VCaP (cell line): ENCODE results near the gene VWA7.
"Not testable (repeated sequence)": the region's sequence is repeated elsewhere in the genome, so short reads cannot be mapped to it uniquely, and the experiment has no call there.

Experiments used
- H3K27ac ChIP-seq: fragments of 450-650 bp; 2 replicates; pipeline ENCODE4 v1.5.1; 2017
- TF ChIP-seq, protein P1 (sequence below): fragments of 450-650 bp; conservative IDR thresholded peaks from 2 replicates; pipeline ENCODE4 v1.5.1; 2017; ENCODE audit warnings: mild to moderate bottlenecking, moderate library complexity

Gene VWA7, protein sequence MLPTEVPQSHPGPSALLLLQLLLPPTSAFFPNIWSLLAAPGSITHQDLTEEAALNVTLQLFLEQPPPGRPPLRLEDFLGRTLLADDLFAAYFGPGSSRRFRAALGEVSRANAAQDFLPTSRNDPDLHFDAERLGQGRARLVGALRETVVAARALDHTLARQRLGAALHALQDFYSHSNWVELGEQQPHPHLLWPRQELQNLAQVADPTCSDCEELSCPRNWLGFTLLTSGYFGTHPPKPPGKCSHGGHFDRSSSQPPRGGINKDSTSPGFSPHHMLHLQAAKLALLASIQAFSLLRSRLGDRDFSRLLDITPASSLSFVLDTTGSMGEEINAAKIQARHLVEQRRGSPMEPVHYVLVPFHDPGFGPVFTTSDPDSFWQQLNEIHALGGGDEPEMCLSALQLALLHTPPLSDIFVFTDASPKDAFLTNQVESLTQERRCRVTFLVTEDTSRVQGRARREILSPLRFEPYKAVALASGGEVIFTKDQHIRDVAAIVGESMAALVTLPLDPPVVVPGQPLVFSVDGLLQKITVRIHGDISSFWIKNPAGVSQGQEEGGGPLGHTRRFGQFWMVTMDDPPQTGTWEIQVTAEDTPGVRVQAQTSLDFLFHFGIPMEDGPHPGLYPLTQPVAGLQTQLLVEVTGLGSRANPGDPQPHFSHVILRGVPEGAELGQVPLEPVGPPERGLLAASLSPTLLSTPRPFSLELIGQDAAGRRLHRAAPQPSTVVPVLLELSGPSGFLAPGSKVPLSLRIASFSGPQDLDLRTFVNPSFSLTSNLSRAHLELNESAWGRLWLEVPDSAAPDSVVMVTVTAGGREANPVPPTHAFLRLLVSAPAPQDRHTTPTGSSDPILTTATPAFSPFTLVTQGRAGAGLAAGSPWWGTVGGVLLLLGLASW

GRCh38 chr6:31776989-31777666, at the start of gene VWA7:
Gene VWA7, minus strand, starts transcription at chr6:31777328. Its CDS starts 549 bp downstream, at chr6:31776779.
- H3K27ac ChIP-seq, result no peak within 1 kb of the TSS
- TF ChIP-seq, protein P1, sequence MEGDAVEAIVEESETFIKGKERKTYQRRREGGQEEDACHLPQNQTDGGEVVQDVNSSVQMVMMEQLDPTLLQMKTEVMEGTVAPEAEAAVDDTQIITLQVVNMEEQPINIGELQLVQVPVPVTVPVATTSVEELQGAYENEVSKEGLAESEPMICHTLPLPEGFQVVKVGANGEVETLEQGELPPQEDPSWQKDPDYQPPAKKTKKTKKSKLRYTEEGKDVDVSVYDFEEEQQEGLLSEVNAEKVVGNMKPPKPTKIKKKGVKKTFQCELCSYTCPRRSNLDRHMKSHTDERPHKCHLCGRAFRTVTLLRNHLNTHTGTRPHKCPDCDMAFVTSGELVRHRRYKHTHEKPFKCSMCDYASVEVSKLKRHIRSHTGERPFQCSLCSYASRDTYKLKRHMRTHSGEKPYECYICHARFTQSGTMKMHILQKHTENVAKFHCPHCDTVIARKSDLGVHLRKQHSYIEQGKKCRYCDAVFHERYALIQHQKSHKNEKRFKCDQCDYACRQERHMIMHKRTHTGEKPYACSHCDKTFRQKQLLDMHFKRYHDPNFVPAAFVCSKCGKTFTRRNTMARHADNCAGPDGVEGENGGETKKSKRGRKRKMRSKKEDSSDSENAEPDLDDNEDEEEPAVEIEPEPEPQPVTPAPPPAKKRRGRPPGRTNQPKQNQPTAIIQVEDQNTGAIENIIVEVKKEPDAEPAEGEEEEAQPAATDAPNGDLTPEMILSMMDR, result no peak

- H3K27ac ChIP-seq, result peak overlapping the region; percentile 97
- TF ChIP-seq, protein P1, result no peak
Measured at GRCh38 chr6:31826793-31827285, 49.7 kb upstream of the VWA7 start.

- peak overlapping the region; percentile 97 for H3K27ac ChIP-seq
- TF ChIP-seq, protein P1, result no peak
Measured at GRCh38 chr6:31825553-31825952, 48.4 kb upstream of the VWA7 start.

GRCh38 chr6:31823592-31824196, 46.6 kb upstream of the VWA7 start:
- peak overlapping the region; percentile 97 for H3K27ac ChIP-seq

GRCh38 chr6:31822036-31822821, 45.1 kb upstream of the VWA7 start:
- H3K27ac ChIP-seq, result peak overlapping the region; percentile 97
- TF ChIP-seq, protein P1, result no peak

GRCh38 chr6:31821301-31822035, 44.3 kb upstream of the VWA7 start:
- TF ChIP-seq, protein P1, result no peak
- peak overlapping the region; percentile 97 for H3K27ac ChIP-seq

DNA sequence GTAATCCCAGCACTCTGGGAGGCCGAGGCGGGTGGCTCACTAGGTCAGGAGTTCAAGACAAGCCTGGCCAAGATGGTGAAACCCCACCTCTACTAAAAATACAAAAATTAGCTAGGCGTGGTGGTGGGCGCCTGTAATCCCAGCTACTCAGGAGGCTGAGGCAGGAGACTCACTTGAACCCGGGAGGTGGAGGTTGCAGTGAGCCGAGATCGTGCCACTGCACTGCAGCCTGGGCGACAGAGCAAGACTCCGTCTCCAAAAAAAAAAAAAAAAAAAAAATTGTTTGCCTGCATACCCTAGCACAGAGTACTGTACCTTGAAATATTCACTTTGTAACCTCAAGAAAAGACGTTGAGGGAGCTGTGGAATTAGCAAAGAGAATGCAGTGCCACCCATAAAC, 43.3 kb upstream of the VWA7 start:
- H3K27ac ChIP-seq, result not testable (repeated sequence)
